A673 (cell line): ENCODE data around the gene SLC66A1.

Source experiments
- CTCF ChIP-seq: fragments of 300-800, 200-600 bp; sonication (generic); conservative IDR thresholded peaks from 2 replicates; pipeline ENCODE4 v1.5.1; 2017; ENCODE audit warnings: low read depth, mild to moderate bottlenecking, antibody characterized with exemption, low read length, moderate library complexity, mixed read lengths
- EZH2 ChIP-seq: fragments of 200-600 bp; sonication (generic); IDR thresholded peaks from 2 replicates; pipeline ENCODE4 v1.6.1; 2017; ENCODE audit warnings: borderline replicate concordance, low read depth, mild to moderate bottlenecking, mixed read lengths, antibody characterized with exemption, low read length; ENCODE audit not compliant: poor library complexity, severe bottlenecking

GRCh38 chr1:19324665-19324990 is 12.5 kb downstream of the SLC66A1 start:
- TF ChIP-seq EZH2 (no peak), CTCF (no peak)
